Stimulated activated CD4-positive, alpha-beta T cell treated with anti-CD3 and anti-CD28 coated beads, Interleukin-1b, Interleukin-23, amount 100 ng/mL, for 4 hours (primary cell): ENCODE results near the gene MUC5B.

Experiments
- DNase-seq, 2 donors: peaks; one replicate each; pipeline ENCODE4 v3.0.0-alpha.2; 2020; ENCODE audit warnings: low read depth in 2 of 2

MUC5B gene

GRCh38 chr11:1285316-1285744, 62.5 kb downstream of the MUC5B start:
- no peak for DNase-seq

GRCh38 chr11:1285876-1286275, 63.0 kb downstream of the MUC5B start:
- DNase-seq, result no peak

- no peak for DNase-seq
Observed at GRCh38 chr11:1287928-1288327, 65.1 kb downstream of the MUC5B start.

GRCh38 chr11:1288426-1289151, 65.7 kb downstream of the MUC5B start:
- no peak for DNase-seq

GRCh38 chr11:1289211-1289935, 66.5 kb downstream of the MUC5B start:
- no peak for DNase-seq

- DNase-seq, result no peak
Observed at GRCh38 chr11:1290052-1291040, 67.5 kb downstream of the MUC5B start.

- DNase-seq, result no peak
Observed at GRCh38 chr11:1291295-1292017, 68.6 kb downstream of the MUC5B start.

GRCh38 chr11:1292018-1292643, 69.3 kb downstream of the MUC5B start:
- no peak for DNase-seq

- no peak for DNase-seq
Observed at GRCh38 chr11:1292644-1293618, 70.1 kb downstream of the MUC5B start.

- DNase-seq, result no peak
Observed at GRCh38 chr11:1293619-1294015, 70.8 kb downstream of the MUC5B start.

GRCh38 chr11:1295086-1295485, 72.2 kb downstream of the MUC5B start:
- DNase-seq, result no peak

- no peak for DNase-seq
Observed at GRCh38 chr11:1295591-1295990, 72.7 kb downstream of the MUC5B start.

- no peak for DNase-seq
Observed at GRCh38 chr11:1296287-1296686, 73.4 kb downstream of the MUC5B start.

GRCh38 chr11:1297011-1297575, 74.2 kb downstream of the MUC5B start:
- DNase-seq, result no peak

- DNase-seq, result no peak
Observed at GRCh38 chr11:1297576-1298473, 75.0 kb downstream of the MUC5B start.

- DNase-seq, result no peak
Observed at GRCh38 chr11:1298695-1299492, 76.0 kb downstream of the MUC5B start.

GRCh38 chr11:1299621-1300020, 76.8 kb downstream of the MUC5B start:
- DNase-seq, result no peak

- DNase-seq, result no peak
Observed at GRCh38 chr11:1300121-1300520, 77.3 kb downstream of the MUC5B start.
